ENCODE data around the gene SEPTIN12.
A peak's percentile ranks its signal among the peaks of the same experiment; 100 is the strongest.
"Not testable (repeated sequence)": the region's sequence is repeated elsewhere in the genome, so short reads cannot be mapped to it uniquely, and the experiment has no call there.

The SEPTIN12 gene

DNA sequence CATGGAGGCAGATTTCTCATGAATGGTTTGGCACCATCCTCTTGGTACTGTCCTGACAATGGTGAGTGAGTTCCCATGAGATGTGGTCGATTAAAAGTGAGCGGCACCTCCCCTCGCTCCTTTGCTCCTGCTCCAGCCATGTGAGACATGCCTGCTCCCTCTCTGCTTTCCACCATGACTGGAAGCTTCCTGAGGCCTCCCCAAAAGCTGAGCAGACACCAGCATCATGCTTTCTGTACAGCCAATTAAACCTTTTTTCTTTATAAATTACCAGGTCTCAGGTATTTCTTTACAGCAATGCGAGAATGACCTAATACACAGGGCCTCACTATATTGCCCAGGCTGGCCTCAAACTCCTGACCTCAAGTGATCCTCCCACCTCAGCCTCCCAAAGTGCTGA lies 33.3 kb downstream of the SEPTIN12 start:
- no peak for DNase-seq (ENCODE audit: low read depth in 3 of 3)

DNA sequence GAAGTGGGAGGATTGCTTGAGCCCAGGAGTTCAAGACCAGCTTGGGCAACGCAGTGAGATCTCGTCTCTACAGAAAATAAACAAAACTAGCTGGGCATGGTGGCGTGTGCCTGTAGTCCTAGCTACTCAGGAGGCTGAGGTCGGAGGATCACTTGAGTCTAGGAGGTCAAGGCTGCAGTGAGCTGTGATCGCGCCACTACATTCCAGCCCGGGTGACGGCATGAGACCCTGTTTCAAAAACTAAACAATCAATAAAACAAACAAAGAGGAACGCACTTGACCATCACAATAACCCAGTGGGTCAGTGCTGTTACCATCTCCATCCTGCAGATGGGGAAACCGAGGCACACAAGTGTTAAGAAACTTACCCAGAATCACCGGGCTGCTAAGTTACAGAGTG lies 34.9 kb downstream of the SEPTIN12 start:
- no peak for DNase-seq (ENCODE audit: low read depth in 3 of 3)

DNA sequence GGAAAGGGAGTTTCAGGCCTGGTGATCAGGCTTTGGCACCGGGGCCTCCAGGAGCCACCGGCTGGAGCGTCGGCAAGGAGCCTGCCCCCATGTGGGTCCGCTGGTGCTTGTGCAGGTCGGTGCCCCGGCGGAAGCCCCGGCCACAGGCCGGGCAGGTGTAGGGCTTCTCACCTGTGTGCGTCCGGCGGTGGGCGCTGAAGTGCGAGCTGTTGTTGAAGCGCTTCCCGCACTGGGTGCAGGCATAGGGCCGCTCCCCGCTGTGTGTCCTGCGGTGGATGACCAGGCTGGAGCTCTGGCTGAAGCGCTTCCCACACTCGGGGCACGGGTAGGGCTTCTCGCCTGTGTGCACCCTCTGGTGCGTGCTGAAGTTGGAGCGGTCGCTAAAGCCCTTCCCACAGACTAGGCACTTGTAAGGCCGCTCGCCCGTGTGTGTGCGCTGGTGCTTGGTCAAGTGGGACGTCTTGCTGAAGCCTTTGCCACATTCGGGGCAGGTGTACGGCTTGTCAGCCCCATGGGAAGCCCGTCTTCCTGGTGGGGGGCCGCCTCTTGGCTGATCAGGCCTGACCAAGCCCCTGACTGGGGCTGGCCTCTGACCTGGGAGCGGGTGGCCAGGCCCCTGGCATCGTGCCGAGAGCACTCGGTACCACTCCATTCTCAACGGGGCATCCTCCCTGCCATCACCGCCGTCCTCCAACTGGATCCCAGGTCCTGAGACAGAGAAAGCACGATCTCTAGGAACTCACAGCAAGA lies 35.6 kb downstream of the SEPTIN12 start:
- no peak for DNase-seq (ENCODE audit: low read depth in 3 of 3)

DNA sequence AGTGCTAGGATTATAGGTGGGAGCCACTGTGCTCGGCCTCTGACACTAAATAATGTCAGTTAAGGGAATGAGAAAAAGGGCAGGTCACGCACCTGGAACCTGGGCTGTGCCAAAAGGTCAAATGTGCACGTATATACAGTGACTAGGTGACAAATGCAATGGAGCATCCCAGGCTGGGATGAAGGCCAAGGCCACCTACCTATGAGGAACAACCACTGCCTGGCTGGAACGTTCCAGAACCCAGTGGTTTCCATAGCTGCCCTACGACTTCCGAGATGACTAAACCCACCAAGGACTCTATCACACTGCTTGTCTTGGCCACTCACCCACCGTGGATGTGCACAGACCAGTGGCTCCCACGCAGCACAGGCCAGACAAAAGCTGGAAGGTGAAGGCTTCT lies 37.2 kb downstream of the SEPTIN12 start:
- no peak for DNase-seq (ENCODE audit: low read depth in 3 of 3)

DNA sequence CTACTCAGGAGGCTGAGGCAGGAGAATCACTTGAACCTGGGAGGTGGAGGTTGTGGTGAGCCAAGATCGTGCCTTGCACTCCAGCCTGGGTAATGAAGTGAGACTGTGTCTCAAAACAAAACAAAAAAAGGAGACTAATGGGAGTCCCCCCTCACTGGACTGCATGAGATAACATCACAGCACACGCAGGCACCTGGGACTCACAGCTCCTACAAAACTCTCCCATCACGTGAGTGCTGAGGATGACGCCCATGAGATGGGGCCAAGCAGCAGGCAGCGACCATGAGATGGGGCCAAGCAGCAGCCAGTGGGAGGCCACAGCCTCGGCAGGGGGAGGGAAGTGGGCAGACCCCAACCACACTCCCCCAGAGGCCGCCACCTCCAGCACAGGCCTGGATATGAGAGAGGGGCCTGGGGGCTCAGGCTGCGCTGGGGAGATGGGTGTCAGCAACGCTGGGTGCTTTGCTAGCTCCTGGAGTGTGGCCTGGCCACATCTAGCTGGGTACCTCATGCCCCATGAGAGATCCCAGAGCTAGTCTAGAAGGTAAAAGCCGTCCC lies 38.4 kb downstream of the SEPTIN12 start:
- DNase-seq (ENCODE audit: low read depth in 3 of 3): no peak

DNA sequence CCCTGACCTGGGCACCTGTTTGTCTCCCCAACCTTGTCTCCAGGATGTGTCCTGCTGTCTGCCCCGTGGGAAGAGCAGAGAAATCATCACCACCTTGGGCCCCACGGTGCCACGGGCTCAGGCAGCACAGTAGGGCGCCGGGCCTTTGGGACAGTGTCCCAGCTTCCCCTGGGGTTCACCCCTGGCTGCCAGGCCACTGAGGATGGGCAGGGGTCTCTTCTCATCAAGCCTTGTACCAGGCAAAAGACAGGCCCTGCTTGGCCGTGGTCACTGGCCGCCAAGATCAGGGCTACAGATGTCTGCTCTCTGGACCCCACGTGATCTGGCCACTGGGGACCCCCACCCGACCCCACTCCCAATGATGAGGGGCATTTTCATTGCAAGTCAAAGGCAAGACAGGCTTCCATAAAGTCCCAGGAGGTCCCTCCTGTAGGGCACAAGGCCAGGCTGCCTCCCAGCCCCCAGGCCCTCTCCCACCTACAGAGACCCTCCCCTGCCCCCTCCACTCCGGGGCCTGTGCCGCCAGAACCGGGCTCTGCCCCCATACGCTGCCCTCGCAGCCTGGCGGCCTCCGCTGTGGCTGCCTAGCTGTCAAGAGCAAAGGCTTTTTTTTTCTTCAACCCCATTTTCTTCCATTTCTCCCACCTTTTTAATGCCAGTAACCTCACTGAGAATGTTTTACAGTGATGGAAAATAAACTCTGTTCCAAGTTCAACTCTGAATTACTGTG lies 39.3 kb downstream of the SEPTIN12 start:
- DNase-seq (ENCODE audit: low read depth in 3 of 3): no peak

DNA sequence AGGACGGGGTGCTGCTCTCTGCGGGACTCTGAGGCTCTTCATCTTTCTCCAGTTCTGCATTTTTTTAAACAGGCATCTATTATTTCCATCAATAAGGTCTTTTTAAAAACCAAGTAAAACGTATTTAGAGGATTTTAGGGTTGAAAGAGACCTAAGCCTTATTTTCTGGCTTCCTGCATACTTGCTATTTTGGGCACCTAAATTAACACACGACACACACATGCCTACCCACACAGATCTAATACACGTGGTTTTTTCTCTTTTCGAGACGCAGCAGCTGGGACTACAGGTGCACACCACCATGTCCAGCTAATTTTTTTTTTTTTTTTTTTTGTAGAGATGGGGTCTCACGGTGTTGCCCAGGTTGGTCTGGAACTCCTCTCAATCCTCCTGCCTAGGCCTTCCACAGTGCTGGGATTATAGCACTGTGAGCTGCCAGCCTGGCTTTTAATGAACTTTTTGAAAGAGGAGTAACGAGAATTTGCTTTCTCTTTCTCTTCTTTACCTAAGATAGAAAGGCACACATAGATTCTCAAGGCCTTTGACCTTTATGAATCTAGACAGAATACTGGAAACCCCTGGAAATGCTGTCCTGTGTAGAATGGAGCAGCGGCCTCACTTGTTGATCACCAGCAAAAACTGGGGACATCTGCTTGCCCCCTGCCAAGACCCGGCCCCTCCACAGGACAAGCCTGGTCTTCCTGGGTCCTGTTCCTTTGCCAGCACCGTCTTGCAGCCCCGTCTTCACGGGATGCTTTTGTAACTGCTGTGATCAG lies 40.1 kb downstream of the SEPTIN12 start:
- no peak for DNase-seq (ENCODE audit: low read depth in 3 of 3)

DNA sequence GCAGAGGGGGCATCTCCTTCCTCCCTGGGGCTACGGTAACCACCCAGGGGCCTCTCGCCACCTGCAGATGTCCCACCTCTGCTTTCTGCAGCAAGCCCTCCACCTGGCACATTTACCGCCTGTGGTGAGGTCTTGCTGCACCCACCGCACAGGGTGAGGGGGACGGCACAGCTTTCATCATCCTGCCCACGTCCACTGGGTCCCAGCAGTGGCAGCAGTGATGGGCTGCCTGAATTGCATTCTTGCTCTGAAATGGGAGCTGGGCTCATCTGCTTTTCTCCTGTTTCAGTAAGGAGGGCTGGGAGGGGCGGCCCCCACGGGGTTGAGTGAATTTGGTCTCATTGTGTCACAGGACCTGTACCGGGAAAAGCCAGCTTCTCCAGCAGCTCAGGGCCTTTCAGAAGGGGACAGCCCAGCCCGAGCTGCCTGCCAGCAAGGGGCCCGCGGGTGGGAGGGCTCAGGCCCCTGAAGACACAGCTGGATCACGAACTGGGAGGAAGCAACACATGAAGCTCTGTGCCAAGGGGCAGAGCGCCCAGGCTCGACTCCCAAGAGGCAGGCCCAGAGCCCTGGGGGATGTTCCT lies 41.1 kb downstream of the SEPTIN12 start:
- no peak for DNase-seq (ENCODE audit: low read depth in 3 of 3)

DNA sequence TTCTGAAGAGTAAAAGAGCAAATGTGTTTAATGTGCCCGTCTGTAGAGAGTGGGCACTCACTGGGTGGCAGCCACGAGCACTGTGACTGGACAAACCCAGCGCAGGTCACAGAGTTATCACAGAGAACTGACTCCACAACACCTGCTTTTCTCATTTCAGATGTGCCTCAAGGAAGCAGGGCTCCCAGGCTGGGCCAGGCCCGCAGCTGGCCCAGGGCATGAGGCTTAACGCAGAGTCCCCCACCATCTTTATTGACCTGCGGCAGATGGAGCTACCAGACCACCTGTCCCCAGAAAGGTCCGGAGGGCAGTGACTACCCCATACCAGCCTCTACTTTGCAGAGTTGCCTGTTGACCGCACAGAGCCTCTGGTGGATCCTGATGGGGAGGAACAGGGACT lies 41.9 kb downstream of the SEPTIN12 start:
- DNase-seq (ENCODE audit: low read depth in 3 of 3): no peak

DNA sequence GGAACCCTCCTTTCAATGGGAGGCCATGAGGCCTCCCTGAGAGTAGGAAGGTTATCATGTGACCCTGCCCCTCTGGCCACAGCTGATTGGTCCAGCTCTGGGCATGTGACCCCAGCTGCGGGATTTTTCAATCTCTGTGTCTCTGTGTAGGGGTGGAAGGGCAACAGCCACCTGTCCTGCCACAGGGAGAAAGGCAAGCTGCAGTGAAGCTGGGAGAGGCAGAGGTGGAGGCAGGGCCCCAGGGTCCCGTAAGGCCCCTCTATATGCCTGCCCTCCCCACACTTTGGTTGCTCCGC lies 42.9 kb downstream of the SEPTIN12 start:
- DNase-seq (ENCODE audit: low read depth in 3 of 3): no peak

DNA sequence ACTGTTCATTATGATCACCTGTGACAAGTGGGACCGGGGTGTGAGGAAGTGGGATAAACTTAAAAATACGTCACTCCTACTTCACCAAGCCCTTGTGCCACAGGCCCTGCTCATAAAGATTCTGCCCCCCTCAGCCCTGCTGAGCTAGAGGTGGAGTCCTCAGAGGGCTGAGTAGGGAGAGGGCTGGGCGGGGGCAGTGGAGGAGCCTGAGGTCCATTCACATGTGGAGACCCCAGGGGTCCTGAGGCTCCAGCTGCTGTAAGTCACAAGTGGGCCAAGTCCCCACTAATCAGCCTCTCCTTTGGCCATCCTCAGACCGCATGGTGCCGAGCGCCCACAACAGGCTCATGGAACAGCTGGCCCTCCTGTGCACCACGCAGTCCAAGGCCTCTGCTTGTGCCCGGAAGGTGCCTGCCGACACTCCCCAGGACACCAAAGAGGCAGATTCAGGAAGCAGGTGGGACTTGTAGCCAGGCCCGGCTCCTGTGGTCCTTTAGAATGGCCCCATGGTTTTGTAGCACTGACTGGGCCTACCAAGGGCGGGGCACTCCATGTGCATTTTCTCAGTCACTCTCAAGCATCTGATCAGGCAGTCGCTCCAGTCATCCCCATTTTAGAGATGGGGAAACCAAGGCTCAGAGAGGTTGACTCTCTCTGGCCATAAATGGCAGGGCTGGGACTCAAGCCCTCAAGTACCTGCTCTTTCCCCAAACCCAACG lies 43.4 kb downstream of the SEPTIN12 start:
- DNase-seq (ENCODE audit: low read depth in 3 of 3): no peak

DNA sequence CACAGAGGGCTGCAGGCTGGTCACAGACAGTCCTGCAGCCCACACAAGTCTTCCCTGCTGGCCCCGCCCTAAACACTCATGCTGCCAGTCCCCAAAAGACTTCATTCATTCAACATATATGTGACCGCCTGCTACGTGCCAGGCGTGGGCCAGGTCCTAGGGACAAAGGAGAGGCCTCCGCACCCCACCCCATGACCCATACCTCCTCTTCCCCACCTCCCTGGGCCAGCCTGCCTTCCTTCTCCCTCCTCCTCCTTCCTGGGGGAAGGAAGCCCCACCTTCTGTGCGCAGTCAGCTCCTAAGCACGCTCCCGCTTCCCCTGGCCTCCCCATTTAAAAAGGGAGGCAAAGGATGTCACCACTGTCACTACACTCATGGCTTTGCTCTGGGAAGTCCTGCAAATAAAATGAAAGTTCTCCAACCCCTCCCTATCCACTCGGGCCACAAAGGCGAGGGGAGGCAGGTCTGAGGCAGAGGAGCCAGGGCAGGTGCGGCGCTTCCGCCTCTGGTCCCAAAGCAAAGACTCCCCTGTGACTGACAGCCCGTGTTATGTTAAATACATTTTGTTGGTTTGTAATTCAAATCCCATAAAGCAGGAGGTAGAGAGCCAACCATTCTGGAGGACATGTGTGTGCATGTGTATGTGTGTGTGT lies 44.8 kb downstream of the SEPTIN12 start:
- DNase-seq (ENCODE audit: low read depth in 3 of 3): no peak

DNA sequence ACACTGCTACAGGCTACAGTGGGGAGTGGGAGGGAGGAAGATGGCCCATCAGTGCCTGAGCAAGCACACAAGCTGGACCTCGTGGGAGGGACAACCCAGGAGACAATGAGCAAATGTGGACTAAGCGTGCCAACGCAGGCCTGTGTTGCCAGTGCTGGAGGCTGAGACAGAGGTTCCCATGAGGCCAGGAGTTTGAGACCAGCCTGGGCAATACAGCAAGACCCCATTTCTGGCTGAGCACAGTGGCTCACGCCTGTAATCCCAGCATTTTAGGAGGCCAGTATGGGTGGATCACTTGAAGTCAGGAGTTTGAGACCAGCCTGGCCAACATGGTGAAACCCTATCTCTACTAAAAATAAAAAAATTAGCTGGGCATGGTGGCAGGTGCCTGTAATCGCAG lies 49.8 kb downstream of the SEPTIN12 start:
- DNase-seq (ENCODE audit: low read depth in 3 of 3): not testable (repeated sequence)

DNA sequence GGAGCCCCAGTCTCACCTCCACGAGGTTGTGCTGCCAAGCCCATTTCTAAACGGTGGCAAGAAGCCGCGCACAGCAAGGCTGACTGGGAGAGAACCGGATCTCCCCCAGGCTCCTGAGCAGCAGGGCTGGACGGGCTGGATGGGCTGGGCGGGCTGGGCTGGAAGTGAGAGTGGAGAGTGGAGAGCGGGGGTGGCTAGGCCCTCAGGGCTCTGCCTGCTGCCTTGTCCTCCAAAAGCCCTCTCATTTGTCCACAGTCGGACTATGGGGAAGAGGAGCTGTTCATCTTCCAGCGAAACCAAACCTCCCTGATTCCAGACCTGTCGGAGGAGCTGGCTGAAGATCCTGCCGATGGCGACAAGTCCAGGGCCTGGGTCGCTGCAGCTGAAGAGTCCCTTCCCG lies 50.6 kb downstream of the SEPTIN12 start:
- no peak for DNase-seq (ENCODE audit: low read depth in 3 of 3)

DNA sequence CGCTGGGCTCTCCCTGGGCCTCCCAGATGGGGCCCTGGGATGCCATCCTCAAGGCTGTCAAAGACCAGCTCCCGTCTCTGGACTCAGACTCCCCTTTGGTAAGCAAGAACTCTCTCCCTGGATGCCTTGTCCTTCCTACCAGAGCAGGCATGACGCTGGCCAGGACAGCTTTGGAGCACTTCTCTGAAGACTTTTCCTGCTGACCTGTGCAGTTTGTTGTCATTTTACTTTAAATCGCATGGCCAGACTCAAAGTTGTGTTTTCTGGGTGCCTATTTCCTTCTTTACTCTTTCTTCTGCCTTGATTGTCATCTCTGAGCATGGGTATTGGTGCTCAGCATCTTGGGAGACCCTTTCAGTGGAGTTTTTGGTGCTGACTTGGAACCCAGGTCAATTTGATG lies 51.6 kb downstream of the SEPTIN12 start:
- no peak for DNase-seq (ENCODE audit: low read depth in 3 of 3)

DNA sequence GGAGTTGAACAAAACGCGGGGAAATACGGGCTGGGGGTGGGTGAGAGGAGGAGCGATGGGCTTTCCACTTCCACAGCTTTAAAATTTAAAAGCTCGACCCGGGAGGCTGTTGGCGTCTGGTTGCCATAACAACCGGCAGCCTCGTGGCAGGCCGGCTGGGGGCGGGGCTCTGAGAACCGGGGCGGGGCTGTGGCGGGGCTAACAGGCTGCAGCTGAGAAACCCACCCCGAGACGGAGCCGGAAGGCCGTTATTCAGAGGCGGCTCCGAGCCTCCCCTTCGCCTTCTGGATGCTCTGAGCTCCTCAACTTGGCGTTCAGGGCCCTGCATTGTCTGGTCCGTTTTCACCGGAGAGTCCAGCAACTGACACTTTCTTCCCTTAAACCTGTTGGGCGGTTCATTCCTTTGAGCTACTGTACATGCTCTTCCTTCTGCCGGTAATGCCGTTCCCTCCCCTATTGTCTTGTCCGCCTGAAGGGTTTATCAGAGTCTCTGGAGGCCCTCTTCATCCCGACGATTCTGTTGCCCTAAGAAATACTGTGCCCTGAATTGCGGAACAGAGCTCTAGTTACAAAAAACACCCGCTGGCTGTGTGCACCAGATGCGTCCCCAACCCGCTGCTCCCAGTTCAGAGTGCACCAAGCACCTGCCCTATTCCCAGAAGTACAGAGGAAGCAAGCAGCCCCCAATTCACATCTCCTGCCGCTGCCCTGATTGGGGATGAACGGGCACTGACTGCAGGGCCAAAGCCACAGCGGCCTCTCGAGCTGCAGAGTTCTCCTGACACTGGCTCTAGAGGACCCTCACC lies 53.2 kb downstream of the SEPTIN12 start:
- peak; percentile 89 to 93 (median 89) for DNase-seq (ENCODE audit: low read depth in 3 of 3)

DNA sequence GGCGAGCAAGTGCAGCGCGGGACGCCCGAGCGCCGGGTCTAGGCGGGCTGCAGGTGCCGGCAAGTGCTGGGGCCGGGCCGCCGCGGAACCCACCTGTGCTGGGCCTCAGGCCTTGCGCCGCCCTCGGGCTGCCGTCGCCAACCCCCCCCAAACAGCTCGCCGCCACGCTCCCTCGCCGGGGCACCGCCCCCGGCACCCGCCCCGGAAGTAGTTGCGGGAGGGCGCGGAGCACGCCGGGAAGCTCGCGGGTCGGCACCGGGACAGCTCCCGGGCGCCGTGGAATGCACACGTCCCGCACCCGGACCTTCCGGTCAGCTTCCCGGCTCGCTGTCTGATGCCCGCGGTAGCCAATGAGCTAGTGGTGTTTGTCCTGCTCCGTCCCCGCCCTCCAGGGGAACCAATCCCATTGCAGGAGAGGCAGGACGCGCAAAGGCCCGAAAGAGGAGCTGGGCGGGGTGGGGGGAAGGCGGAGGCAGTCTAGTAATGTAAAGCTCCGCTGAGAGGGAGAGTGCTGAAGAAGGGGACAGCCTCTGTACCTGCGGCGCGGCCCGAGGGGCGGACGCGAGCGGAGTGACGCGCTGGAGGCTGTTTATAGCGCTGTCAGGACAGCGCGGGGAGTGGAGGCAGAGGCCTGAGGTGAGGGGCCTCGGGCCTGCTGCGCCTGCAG lies 53.9 kb downstream of the SEPTIN12 start, which contains the start of the genes ANKS3 and DNAAF8:
TSS of gene ANKS3 (minus strand) at position 209 of the 667 bp plus-strand sequence. CDS start 4,122 bp downstream, outside the sequence.
TSS of gene DNAAF8 (plus strand) at position 475 of the 667 bp plus-strand sequence. CDS start 1,978 bp downstream, outside the sequence.
- peak; percentile 55 to 66 (median 57) for DNase-seq (ENCODE audit: low read depth in 3 of 3)

DNA sequence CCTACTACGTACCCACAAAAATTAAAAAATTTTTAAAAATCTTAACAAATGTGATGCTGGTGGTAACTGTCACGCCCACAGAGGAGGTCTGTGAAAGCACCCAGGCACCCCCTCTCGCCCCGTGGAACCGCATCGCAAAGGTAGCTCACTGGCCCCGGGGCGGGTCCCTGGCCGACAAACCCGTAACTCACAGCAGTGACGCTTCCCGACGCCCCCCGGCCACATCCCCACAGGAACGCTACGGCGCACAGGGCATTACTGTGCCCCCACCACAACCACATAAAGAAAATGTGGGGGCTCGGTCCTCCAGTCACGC lies 54.4 kb downstream of the SEPTIN12 start:
- peak in 2 of 3 experiments; percentile 3 to 13 for DNase-seq (ENCODE audit: low read depth in 3 of 3)

DNA sequence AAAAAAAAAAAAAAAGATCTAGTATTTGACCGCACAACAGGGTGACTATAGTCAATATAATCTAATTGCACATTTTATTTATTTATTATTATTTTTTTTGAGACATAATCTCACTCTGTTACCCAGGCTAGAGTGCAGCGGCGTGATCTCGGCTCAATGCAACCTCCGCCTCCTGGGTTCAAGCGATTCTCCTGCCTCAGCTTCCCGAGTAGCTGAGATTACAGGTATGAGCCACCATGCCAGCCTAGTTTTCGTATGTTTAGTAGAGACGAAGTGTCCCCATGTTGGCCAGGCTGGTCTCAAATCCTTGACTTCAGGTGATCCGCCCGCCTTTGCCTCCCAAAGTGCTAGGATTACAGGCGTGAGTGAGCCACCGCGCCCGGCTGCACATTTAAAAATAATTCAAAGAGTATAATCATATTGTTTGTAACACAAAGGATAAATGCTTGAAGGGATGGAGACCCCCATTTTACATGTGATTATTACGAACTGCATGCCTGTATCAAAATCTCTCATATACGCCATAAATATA lies 54.9 kb downstream of the SEPTIN12 start:
- DNase-seq (ENCODE audit: low read depth in 3 of 3): no peak

Data from stimulated activated CD4-positive, alpha-beta T cell treated with anti-CD3 and anti-CD28 coated beads, TNF-alpha, amount 100 ng/mL, for 4 hours (primary cell).